Adipose tissue (tissue), 3 donors: ENCODE data around the gene ISLR2. TPM values are rescaled to one million over a fixed set of nuclear protein-coding genes. Genes with fewer than 3 reads are reported as not detected.

Source experiments
- polyA plus RNA-seq, 3 donors: library from polyadenylated mRNA; stranded (reverse); fragments of 200-250 nt; gene quantifications; one replicate each; pipeline ENCODE4 v1.2.3, GENCODE V29; 2013
- donor health status: healthy with polysubstance abuse.
- donor health status: Bipolar disorder and iron deficiency.
- donor health status: healthy.

Gene ISLR2
- polyA plus RNA-seq, 3 donors, result 0.26 to 1.1 (median 1.0) TPM

Other genes starting within 250 kb of the ISLR2 start
- gene LOXL1, start 204.1 kb upstream of the ISLR2 start, polyA plus RNA-seq, result 10 to 100 TPM in 1 of 3 donors, 1 to 10 TPM in 2; 4.2 to 15.7 (median 6.7) TPM
- 10 to 100 TPM; 10.3 to 17.6 (median 14.4) TPM for gene STOML1, start 138.3 kb upstream of the ISLR2 start, polyA plus RNA-seq
- 10 to 100 TPM; 10.5 to 47.9 (median 32.6) TPM for gene PML, start 135.9 kb upstream of the ISLR2 start, polyA plus RNA-seq
- gene GOLGA6A, start 48.0 kb upstream of the ISLR2 start, polyA plus RNA-seq, result under 1 TPM in 1 of 3 donors, not detected in 2; 0.12 TPM
- 10 to 100 TPM in 2 of 3 donors, 1 to 10 TPM in 1; 2.5 to 65.8 (median 22.2) TPM for gene ISLR, start 43.1 kb downstream of the ISLR2 start, polyA plus RNA-seq
- gene STRA6, start 72.2 kb downstream of the ISLR2 start, polyA plus RNA-seq, result 1 to 10 TPM in 1 of 3 donors, under 1 TPM in 1, not detected in 1; 0.07 to 3.3 TPM
- under 1 TPM in 1 of 3 donors, not detected in 2; 0.03 TPM for gene CCDC33, start 105.7 kb downstream of the ISLR2 start, polyA plus RNA-seq
- gene CYP11A1, start 237.1 kb downstream of the ISLR2 start, polyA plus RNA-seq, result 1 to 10 TPM in 1 of 3 donors, under 1 TPM in 2; 0.55 to 3.5 (median 0.86) TPM